GM13977 (cell line): ENCODE results near the gene C11orf68.

Source experiments
- DNase-seq: peaks from one replicate; pipeline ENCODE4 v3.0.0; 2012; ENCODE audit warnings: low spot score
- in situ Hi-C: fragments of 300-500 bp; cut with MboI; formaldehyde crosslinking; loops from one replicate; pipeline ENCODE4 v1.12.0; 2022; ENCODE audit warnings: low sequenced_read_pairs, low pct_unique_long_range_greater_than_20kb, mixed read lengths, inconsistent platforms; ENCODE audit not compliant: unreplicated experiment
- TF ChIP-seq, protein P1 (sequence below): IDR thresholded peaks from 2 replicates; pipeline ENCODE4 v1.5.1; 2012; ENCODE audit warnings: mild to moderate bottlenecking, control low read depth; ENCODE audit not compliant: insufficient read depth; ENCODE audit errors: extremely low read depth, missing control alignments

C11orf68 gene

DNA sequence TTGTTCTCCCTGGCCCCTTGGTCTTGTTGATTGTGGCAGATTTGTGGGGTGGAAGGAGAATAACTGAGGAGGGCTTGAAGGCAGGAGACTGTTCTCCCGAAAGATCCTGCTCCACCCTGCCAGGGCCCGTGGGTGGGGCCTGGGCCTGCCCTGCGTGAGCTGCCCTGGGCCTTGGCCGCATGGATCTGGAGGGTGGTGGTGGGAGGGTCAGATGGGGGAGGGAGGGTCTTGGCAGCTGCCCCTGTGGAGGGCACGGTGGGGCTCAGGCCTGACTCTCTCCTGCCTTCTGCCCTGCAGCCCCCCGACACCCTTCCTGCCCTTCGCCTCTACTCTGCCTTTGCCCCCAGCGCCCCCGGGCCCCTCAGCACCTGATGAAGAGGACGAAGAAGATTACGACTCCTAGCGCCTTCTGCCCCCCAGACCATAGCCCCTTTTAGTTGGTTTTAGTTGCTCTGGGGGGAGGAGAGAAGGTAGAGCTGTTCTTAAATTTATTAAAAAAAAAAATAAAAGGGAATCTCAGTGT lies 2.2 kb upstream of the C11orf68 start:
- in situ Hi-C loops: no loop called here
- TF ChIP-seq, protein P1, sequence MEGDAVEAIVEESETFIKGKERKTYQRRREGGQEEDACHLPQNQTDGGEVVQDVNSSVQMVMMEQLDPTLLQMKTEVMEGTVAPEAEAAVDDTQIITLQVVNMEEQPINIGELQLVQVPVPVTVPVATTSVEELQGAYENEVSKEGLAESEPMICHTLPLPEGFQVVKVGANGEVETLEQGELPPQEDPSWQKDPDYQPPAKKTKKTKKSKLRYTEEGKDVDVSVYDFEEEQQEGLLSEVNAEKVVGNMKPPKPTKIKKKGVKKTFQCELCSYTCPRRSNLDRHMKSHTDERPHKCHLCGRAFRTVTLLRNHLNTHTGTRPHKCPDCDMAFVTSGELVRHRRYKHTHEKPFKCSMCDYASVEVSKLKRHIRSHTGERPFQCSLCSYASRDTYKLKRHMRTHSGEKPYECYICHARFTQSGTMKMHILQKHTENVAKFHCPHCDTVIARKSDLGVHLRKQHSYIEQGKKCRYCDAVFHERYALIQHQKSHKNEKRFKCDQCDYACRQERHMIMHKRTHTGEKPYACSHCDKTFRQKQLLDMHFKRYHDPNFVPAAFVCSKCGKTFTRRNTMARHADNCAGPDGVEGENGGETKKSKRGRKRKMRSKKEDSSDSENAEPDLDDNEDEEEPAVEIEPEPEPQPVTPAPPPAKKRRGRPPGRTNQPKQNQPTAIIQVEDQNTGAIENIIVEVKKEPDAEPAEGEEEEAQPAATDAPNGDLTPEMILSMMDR: no peak
- no peak for DNase-seq

DNA sequence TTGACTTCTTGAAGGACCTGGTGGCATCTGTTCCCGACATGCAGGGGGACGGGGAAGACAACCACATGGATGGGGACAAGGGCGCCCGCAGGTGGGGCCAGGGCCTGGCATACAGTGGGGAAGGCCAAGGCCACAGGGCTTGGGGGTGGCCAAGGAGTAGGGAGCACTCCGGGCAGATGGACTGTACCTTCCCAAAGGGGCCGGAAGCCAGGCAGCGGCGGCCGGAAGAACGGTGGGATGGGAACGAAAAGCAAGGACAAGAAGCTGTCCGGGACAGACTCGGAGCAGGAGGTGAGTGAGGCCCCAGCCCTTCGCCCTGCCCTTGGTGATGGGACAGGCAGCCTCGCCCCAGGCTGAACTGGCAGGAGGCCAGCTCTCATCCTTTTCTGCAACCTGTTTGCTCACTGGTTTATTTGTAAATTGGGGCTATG lies 1.5 kb upstream of the C11orf68 start:
- DNase-seq: no peak
- TF ChIP-seq, protein P1: no peak
- in situ Hi-C loops: no loop called here

DNA sequence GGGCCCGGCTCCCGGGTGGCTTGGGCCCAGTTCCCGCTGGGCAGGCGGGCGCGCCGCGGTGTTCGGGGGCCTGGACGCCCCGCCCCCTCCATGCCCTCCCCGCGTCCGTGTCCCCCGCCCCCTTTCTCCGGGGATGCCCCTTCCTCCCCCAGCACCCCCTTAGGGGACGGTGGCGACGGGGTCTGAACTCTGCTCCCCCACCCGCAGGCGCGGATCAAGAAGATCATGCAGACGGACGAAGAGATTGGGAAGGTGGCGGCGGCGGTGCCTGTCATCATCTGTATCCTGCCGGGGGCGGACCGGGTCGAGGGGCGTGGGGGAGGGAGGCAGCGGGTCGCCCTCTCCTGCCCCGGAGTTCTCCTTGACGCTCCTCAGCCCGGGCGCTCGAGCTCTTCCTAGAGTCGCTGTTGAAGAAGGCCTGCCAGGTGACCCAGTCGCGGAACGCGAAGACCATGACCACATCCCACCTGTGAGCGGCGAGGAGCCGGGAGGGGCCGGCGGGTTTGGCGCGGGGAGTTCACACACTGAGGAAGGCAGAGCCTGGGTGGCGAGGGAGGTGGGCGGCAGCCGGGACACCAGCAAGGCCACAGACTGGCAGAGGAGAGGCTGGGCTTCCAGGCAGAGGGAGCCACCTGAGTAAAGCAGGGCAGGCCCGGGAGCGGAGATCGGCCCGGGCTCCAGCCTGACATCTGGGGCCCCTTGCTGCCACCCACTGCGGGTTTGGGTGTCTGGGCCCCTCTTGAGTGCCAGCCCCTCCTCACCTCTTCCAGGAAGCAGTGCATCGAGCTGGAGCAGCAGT lies 910 bp upstream of the C11orf68 start:
- no peak for DNase-seq
- in situ Hi-C loops: no loop called here
- TF ChIP-seq, protein P1: no peak

DNA sequence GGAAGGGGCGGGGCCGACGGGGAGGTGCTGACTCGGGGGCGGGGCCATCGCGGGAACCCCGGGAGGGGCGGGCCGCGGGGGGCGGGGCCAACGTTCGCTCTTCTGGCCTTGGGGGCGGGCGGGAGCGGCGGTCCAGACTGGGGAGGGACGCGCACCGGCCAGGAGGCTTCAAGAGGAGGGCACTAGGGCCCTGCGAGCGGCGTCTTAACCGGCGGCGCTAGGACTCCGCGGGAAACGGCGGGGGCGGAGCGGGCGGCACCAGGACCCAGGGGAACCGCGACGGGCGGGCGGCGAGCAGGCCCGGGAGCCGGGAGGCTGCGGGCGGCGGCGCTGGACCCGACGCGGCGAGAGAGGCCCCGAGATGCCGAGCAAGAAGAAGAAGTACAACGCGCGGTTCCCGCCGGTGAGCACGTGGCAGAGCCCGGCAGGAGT lies 295 bp upstream of the C11orf68 start, which contains the start of gene DRAP1:
Gene DRAP1, plus strand, starts transcription at position 286 of the 432 bp plus-strand sequence. Its CDS starts 76 bp downstream, at position 362.
- in situ Hi-C loops: no loop called here

DNA sequence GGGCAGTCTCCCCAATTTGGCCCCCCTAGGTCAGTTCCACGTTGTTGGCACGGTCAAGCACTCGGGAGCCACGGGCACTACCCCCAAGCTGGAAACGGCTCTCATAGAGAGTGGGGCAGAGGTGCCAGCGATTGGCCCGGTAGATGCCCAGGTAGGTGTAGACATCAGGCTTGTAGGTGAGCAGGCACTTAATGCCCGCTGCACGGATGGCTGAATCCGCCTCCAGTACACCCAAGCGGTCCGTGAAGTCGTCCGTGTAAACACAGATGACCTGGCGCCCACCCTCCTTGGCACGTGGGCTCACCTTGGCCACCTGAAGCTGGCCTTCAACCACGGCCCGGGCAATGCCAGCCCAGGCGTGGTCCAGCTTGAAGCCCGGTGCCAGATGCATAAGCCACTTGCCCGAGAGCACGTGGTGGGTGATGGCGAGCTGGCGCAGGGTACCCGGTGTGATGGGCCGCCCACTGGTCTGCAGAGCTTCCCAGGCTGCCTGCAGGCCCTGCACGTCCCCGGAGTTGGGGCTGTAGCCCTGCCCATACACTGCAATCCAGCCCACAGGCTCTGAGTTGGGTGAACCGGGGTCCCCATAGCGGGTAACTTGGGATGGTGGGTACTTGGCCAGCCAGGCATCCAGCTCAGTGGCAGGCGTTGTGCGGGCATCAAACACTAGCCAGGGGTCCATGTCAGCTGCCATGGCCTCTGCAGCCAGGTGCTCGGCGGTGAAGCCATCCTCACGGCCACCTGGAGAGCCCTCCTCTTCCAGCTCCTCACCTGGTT lies 1.2 kb downstream of the C11orf68 start:
- DNase-seq: no peak
- TF ChIP-seq, protein P1: no peak
- in situ Hi-C loops: no loop called here

More for the DNA sequence above, 295 bp upstream of the C11orf68 start, which contains the start of gene DRAP1:
- peak; percentile 100 for DNase-seq
- TF ChIP-seq, protein P1: no peak

DNA sequence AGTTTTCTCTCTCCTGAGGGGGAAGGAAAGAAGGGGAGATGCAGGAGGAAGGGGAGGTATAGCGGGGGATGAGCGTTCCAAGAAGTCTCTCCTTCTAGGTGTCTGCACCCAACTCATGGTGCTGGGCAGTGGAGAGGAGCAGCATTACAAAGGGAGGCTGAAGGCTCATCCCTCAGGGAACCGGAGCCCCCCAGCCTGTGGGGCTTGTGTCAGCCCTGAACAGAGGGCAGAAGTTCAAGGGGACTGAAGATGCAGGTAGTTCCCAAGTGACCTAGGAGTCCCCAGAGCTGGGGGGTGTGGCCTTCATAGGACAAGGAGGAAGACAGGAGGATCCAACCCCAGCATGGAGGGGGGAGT lies 1.8 kb downstream of the C11orf68 start:
- in situ Hi-C loops: no loop called here
- DNase-seq: no peak
- TF ChIP-seq, protein P1: no peak
